Ascending aorta (tissue), 2 donors: ENCODE results near the gene CLCN7. TPM values are rescaled to one million over a fixed set of nuclear protein-coding genes. Genes with fewer than 3 reads are reported as not detected.

Source experiments
- DNase-seq, 2 donors: peaks; one replicate each; pipeline ENCODE4 v3.0.0-alpha.2; 2019; ENCODE audit warnings: low spot score in 2 of 2
- H3K27ac ChIP-seq, 2 donors: fragments of 200-600 bp; sonication (generic); one replicate each; pipeline ENCODE4 v1.5.1; 2016 to 2017; ENCODE audit warnings: mild to moderate bottlenecking in 1 of 2
- H3K27me3 ChIP-seq: fragments of 200-600 bp; sonication (generic); one replicate; pipeline ENCODE4 v1.5.1; 2017
- H3K36me3 ChIP-seq, 2 donors: fragments of 200-600 bp; sonication (generic); one replicate each; pipeline ENCODE4 v1.5.1; 2016
- H3K4me1 ChIP-seq, 2 donors: fragments of 200-600 bp; sonication (generic); one replicate each; pipeline ENCODE4 v1.5.1; 2016 to 2017; ENCODE audit warnings: mild to moderate bottlenecking in 1 of 2
- H3K4me3 ChIP-seq, 2 donors: fragments of 200-600 bp; sonication (generic); one replicate each; pipeline ENCODE4 v1.5.1; 2016 to 2017; ENCODE audit warnings: mild to moderate bottlenecking in 1 of 2
- H3K9me3 ChIP-seq, 2 donors: fragments of 200-600 bp; sonication (generic); one replicate each; pipeline ENCODE4 v1.5.1; 2016
- intact Hi-C: fragments of 100-400 bp; cut with DNase I; formaldehyde crosslinking; loops from one replicate; pipeline ENCODE4 v1.15.1; 2023
- total RNA-seq: library from RNA; depleted of rRNA; stranded (reverse); fragments of >200 nt; gene quantifications from one replicate; pipeline ENCODE4 v1.1.0, GENCODE V29; 2016
- TF ChIP-seq, protein P1 (sequence below), 3 experiments: fragments of 200-600 bp in 2 of 3; fragments of 450-650 bp in 1 of 3; sonication (generic) in 2 of 3; IDR thresholded peaks; one replicate each; pipeline ENCODE4 v1.5.1; 2016 to 2019; ENCODE audit warnings: antibody characterized with exemption in 3 of 3, mild to moderate bottlenecking in 1 of 3, moderate library complexity in 1 of 3

CLCN7 gene
- total RNA-seq, 1 donor from 2014 or later = 108 TPM

- no peaks in the 10 kb centered on the region for H3K9me3 ChIP-seq
- H3K36me3 ChIP-seq = no peaks in the 10 kb centered on the region
- TF ChIP-seq, protein P1, sequence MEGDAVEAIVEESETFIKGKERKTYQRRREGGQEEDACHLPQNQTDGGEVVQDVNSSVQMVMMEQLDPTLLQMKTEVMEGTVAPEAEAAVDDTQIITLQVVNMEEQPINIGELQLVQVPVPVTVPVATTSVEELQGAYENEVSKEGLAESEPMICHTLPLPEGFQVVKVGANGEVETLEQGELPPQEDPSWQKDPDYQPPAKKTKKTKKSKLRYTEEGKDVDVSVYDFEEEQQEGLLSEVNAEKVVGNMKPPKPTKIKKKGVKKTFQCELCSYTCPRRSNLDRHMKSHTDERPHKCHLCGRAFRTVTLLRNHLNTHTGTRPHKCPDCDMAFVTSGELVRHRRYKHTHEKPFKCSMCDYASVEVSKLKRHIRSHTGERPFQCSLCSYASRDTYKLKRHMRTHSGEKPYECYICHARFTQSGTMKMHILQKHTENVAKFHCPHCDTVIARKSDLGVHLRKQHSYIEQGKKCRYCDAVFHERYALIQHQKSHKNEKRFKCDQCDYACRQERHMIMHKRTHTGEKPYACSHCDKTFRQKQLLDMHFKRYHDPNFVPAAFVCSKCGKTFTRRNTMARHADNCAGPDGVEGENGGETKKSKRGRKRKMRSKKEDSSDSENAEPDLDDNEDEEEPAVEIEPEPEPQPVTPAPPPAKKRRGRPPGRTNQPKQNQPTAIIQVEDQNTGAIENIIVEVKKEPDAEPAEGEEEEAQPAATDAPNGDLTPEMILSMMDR (IDR thresholded peaks at IDR 0.05) = no peak
- DNase-seq = no peak
- peaks cover 7 to 16% of the 10 kb centered on the region in 2 donors for H3K4me1 ChIP-seq
- H3K4me3 ChIP-seq = no peak overlapping the region
- H3K27me3 ChIP-seq = no peaks in the 10 kb centered on the region
- H3K27ac ChIP-seq = no peak overlapping the region
- intact Hi-C loops = loop anchor here (5.0 kb wide), 2 partner anchors 72 to 283 kb away; partner anchors contain the start of genes GNPTG, MAPK8IP3 and TSR3
These were observed 50.8 kb downstream of the CLCN7 start for GRCh38 chr16:1424028-1424427.

- Histone ChIP-seq H3K27me3 (no peaks in the 10 kb centered on the region), H3K36me3 (no peaks in the 10 kb centered on the region), H3K4me1 (peaks cover 7 to 16% of the 10 kb centered on the region in 2 donors), H3K9me3 (no peaks in the 10 kb centered on the region), H3K27ac (peak overlapping the region; percentile 93), H3K4me3 (no peak overlapping the region)
- no peak for DNase-seq
- TF ChIP-seq, protein P1 (IDR thresholded peaks at IDR 0.05) = no peak
- intact Hi-C loops = loop anchor here (5.0 kb wide), 2 partner anchors 70 to 285 kb away; partner anchors contain the start of genes GNPTG, MAPK8IP3 and TSR3
These were observed 52.8 kb downstream of the CLCN7 start for GRCh38 chr16:1422076-1422475.

DNA sequence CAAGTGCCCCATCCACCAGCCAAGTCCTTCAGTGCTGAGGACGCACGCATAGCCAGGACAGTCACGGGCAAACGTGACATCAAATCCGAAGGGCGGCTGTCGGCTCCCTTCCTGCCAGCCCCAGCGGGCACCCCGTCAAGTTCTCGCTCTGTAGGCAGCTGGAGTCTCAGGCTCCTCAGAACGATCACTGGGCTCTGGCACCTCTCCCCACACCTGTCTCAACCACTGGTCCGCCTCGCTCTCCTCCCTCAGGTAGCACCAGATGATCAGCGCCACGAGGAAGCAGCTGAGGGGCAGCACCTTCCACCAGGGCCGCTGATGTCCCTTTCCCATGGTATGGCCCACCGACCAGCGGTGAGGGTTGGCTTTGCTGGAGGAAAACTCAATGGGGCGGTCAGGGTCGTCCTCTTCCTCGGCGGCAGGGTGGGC lies 54.7 kb downstream of the CLCN7 start:
- TF ChIP-seq, protein P1 (IDR thresholded peaks at IDR 0.05) = no peak
- H3K27me3 ChIP-seq = no peaks in the 10 kb centered on the region
- intact Hi-C loops = loop anchor here (1.0 to 5.0 kb wide), 5 partner anchors 55 to 287 kb away; partner anchors contain the start of genes CLCN7, CRAMP1, GNPTG and IFT140
- no peaks in the 10 kb centered on the region for H3K9me3 ChIP-seq
- DNase-seq = no peak
- H3K4me3 ChIP-seq = peak overlapping the region; percentile 65 to 70
- H3K36me3 ChIP-seq = no peaks in the 10 kb centered on the region
- peak overlapping the region; percentile 93 for H3K27ac ChIP-seq
- peaks cover 7 to 16% of the 10 kb centered on the region in 2 donors for H3K4me1 ChIP-seq

DNA sequence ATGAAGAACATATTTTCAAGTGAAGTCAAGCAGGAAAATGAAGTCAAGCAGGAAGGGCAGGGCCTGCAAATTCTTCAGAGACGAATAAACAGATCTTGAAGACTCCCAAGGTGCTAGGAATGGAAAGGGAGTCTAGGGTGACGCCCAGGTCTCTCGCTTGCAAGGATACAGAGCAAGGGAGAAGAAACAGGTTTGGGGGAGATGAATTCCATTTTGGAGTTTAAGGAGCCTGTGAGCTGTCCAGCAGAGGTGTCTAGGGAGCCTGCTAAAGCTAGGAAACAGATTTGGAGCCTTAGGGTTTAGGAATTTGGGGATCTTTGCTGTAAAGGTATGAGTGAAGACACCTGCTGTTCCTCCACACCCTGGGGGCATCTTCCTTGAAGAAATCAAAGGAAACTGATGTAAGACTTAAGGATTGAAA lies 58.3 kb downstream of the CLCN7 start:
- H3K27me3 ChIP-seq = no peaks in the 10 kb centered on the region
- TF ChIP-seq, protein P1 (IDR thresholded peaks at IDR 0.05) = no peak
- intact Hi-C loops = no loop called here
- peaks cover 7 to 15% of the 10 kb centered on the region in 2 donors for H3K4me1 ChIP-seq
- H3K36me3 ChIP-seq = no peaks in the 10 kb centered on the region
- DNase-seq = no peak
- H3K27ac ChIP-seq = no peak overlapping the region
- H3K9me3 ChIP-seq = no peaks in the 10 kb centered on the region
- no peak overlapping the region for H3K4me3 ChIP-seq

DNA sequence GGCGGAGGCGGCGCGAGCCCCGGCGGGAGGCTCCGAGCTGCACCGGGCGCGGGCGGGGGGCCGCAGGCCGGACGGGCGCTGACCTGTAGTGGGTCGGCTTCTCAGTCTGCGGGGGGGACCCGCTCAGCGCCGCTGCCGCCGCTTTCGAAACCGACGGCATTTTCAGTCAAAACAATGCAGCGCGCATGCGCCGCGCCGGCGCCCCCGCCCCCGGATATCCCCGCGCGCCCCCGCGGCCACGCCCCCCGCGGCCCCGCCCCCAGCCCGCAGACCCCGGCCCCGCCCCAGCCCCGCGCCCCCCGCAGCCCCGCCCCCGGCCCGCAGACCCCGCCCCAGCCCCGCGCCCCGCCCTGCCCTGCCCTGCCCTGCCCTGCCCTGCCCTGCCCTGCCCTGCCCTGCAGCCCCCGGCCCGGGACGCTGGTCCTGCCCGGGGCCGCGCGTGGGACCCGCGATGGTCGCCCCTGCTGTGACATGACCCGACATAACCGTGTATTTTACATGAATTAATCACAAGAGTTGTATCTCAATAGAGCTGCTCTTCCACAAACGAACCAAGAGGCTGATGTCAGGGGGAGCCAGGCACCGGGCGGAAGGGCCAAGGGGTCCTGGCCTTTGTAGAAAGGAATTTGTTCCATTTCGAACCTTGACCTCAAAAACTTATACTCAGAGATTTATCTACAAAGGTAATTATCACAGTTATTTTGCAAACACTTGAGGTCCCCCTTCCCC lies 60.1 kb downstream of the CLCN7 start, which contains the start of gene UNKL:
UNKL (minus strand) TSS at position 173 of the 729 bp plus-strand sequence; CDS start at position 160, 13 bp downstream.
- peak in 1 of 2 donors; percentile 78 for DNase-seq

More for the DNA sequence above, 60.1 kb downstream of the CLCN7 start, which contains the start of gene UNKL:
- Histone ChIP-seq H3K36me3 (peaks cover 0 to 9% of the 10 kb centered on the region in 2 donors), H3K9me3 (no peaks in the 10 kb centered on the region), H3K4me3 (peak within 1 kb of the TSS; percentile 71 to 83), H3K27me3 (no peaks in the 10 kb centered on the region), H3K4me1 (peaks cover 2 to 7% of the 10 kb centered on the region in 2 donors), H3K27ac (peak within 1 kb of the TSS; percentile 81 to 88)
- TF ChIP-seq, protein P1 (IDR thresholded peaks at IDR 0.05) = no peak
- intact Hi-C loops = no loop called here
